Measurements from ENCODE around the gene FBXL15. TPM values are rescaled to one million over a fixed set of nuclear protein-coding genes. Genes with fewer than 3 reads are reported as not detected.

FBXL15 gene
- polyA plus RNA-seq, 3 donors from 2014 or later: 39.5 to 43.9 (median 39.7) TPM

- Mint-ChIP-seq H3K4me1 (peaks cover 31 to 42% of the 10 kb centered on the region in 2 donors), H3K4me3 (peak overlapping the region; percentile 89 to 96 (median 95))
These were observed 26.4 kb upstream of the FBXL15 start for GRCh38 chr10:102394079-102394800.

GRCh38 chr10:102394801-102395399 is 25.7 kb upstream of the FBXL15 start:
- H3K4me3 Mint-ChIP-seq: peak overlapping the region; percentile 89 to 96 (median 95)
- no peaks in the 10 kb centered on the region for H3K9me3 Mint-ChIP-seq
- peaks cover 17 to 53% (median 20%) of the 10 kb centered on the region in 3 donors for H3K27me3 Mint-ChIP-seq (ENCODE audit: low read depth in 3 of 3)
- H3K4me1 Mint-ChIP-seq: peaks cover 35 to 47% of the 10 kb centered on the region in 2 donors
- H3K36me3 Mint-ChIP-seq: no peaks in the 10 kb centered on the region
- H3K27ac Mint-ChIP-seq: peak overlapping the region; percentile 99 to 100 (median 100)
- DNase-seq: no peak

More at GRCh38 chr10:102394079-102394800, 26.4 kb upstream of the FBXL15 start:
- peak; percentile 99 to 100 (median 100) for DNase-seq
- H3K36me3 Mint-ChIP-seq: no peaks in the 10 kb centered on the region
- H3K9me3 Mint-ChIP-seq: no peaks in the 10 kb centered on the region
- H3K27ac Mint-ChIP-seq: peak overlapping the region; percentile 99 to 100 (median 100)
- peaks cover 17 to 49% (median 20%) of the 10 kb centered on the region in 3 donors for H3K27me3 Mint-ChIP-seq (ENCODE audit: low read depth in 3 of 3)

GRCh38 chr10:102395400-102396316 is 25.0 kb upstream of the FBXL15 start, which contains the start of gene NFKB2:
NFKB2 (plus strand) TSS chr10:102395705; CDS start chr10:102395960, 255 bp downstream.
- no peaks in the 10 kb centered on the region for H3K9me3 Mint-ChIP-seq
- H3K27ac Mint-ChIP-seq: peak within 1 kb of the TSS; percentile 99 to 100 (median 100)
- peak; percentile 90 to 93 (median 91) for DNase-seq
- H3K4me3 Mint-ChIP-seq: peak within 1 kb of the TSS; percentile 89 to 96 (median 95)
- no peaks in the 10 kb centered on the region for H3K36me3 Mint-ChIP-seq
- peaks cover 35 to 47% of the 10 kb centered on the region in 2 donors for H3K4me1 Mint-ChIP-seq
- H3K27me3 Mint-ChIP-seq (ENCODE audit: low read depth in 3 of 3): peaks cover 16 to 56% (median 22%) of the 10 kb centered on the region in 3 donors

GRCh38 chr10:102396317-102396650 is 24.4 kb upstream of the FBXL15 start:
- H3K36me3 Mint-ChIP-seq: no peaks in the 10 kb centered on the region
- H3K9me3 Mint-ChIP-seq: no peaks in the 10 kb centered on the region
- peak overlapping the region; percentile 99 to 100 (median 100) for H3K27ac Mint-ChIP-seq
- no peak for DNase-seq
- peak overlapping the region; percentile 89 to 96 (median 95) for H3K4me3 Mint-ChIP-seq
- H3K27me3 Mint-ChIP-seq (ENCODE audit: low read depth in 3 of 3): peaks cover 14 to 58% (median 22%) of the 10 kb centered on the region in 3 donors
- peaks cover 35 to 47% of the 10 kb centered on the region in 2 donors for H3K4me1 Mint-ChIP-seq

GRCh38 chr10:102396730-102397151 is 23.9 kb upstream of the FBXL15 start:
- no peak for DNase-seq
- H3K9me3 Mint-ChIP-seq: no peaks in the 10 kb centered on the region
- no peaks in the 10 kb centered on the region for H3K36me3 Mint-ChIP-seq
- peak overlapping the region; percentile 99 to 100 (median 100) for H3K27ac Mint-ChIP-seq
- H3K27me3 Mint-ChIP-seq (ENCODE audit: low read depth in 3 of 3): peaks cover 14 to 58% (median 25%) of the 10 kb centered on the region in 3 donors
- peak overlapping the region; percentile 89 to 96 (median 95) for H3K4me3 Mint-ChIP-seq
- H3K4me1 Mint-ChIP-seq: peaks cover 35 to 47% of the 10 kb centered on the region in 2 donors

GRCh38 chr10:102397222-102398171 is 23.1 kb upstream of the FBXL15 start:
- no peak for DNase-seq
- H3K36me3 Mint-ChIP-seq: no peaks in the 10 kb centered on the region

GRCh38 chr10:102398172-102399020 is 22.2 kb upstream of the FBXL15 start:
- H3K9me3 Mint-ChIP-seq: no peaks in the 10 kb centered on the region
- H3K27ac Mint-ChIP-seq: peak overlapping the region; percentile 79 to 100 (median 93)
- peak overlapping the region; percentile 57 to 96 (median 67) for H3K4me3 Mint-ChIP-seq
- no peak for DNase-seq
- no peaks in the 10 kb centered on the region for H3K36me3 Mint-ChIP-seq
- H3K27me3 Mint-ChIP-seq (ENCODE audit: low read depth in 3 of 3): peaks cover 14 to 51% (median 27%) of the 10 kb centered on the region in 3 donors
- peaks cover 31 to 37% of the 10 kb centered on the region in 2 donors for H3K4me1 Mint-ChIP-seq

More at GRCh38 chr10:102397222-102398171, 23.1 kb upstream of the FBXL15 start:
- Mint-ChIP-seq H3K9me3 (no peaks in the 10 kb centered on the region), H3K4me1 (peaks cover 35 to 46% of the 10 kb centered on the region in 2 donors), H3K27ac (peak overlapping the region; percentile 99 to 100 (median 100)), H3K27me3 (ENCODE audit: low read depth in 3 of 3) (peaks cover 14 to 58% (median 28%) of the 10 kb centered on the region in 3 donors), H3K4me3 (peak overlapping the region; percentile 67 to 96 (median 95))

GRCh38 chr10:102399217-102400021 is 21.2 kb upstream of the FBXL15 start:
- H3K36me3 Mint-ChIP-seq: no peaks in the 10 kb centered on the region
- peaks cover 5 to 41% (median 26%) of the 10 kb centered on the region in 3 donors for H3K27me3 Mint-ChIP-seq (ENCODE audit: low read depth in 3 of 3)
- peaks cover 27 to 31% of the 10 kb centered on the region in 2 donors for H3K4me1 Mint-ChIP-seq
- DNase-seq: peak; percentile 89 to 90 (median 89)
- no peaks in the 10 kb centered on the region for H3K9me3 Mint-ChIP-seq
- H3K27ac Mint-ChIP-seq: peak overlapping the region; percentile 79 to 100 (median 93)
- peak overlapping the region; percentile 65 to 96 (median 71) for H3K4me3 Mint-ChIP-seq

- Mint-ChIP-seq H3K4me3 (peak overlapping the region in 2 of 5 donors; percentile 24 to 73), H3K27me3 (ENCODE audit: low read depth in 3 of 3) (peaks cover 0 to 34% (median 22%) of the 10 kb centered on the region in 3 donors), H3K4me1 (peaks cover 23 to 31% of the 10 kb centered on the region in 2 donors), H3K9me3 (no peaks in the 10 kb centered on the region), H3K27ac (peak overlapping the region; percentile 8 to 100 (median 60)), H3K36me3 (no peaks in the 10 kb centered on the region)
- DNase-seq: no peak
These were observed 20.6 kb upstream of the FBXL15 start for GRCh38 chr10:102400076-102400475.

GRCh38 chr10:102400598-102401341 is 19.9 kb upstream of the FBXL15 start:
- no peaks in the 10 kb centered on the region for H3K36me3 Mint-ChIP-seq
- peak overlapping the region in 2 of 6 donors; percentile 55 to 58 for H3K27ac Mint-ChIP-seq
- peak overlapping the region in 1 of 5 donors; percentile 24 for H3K4me3 Mint-ChIP-seq
- H3K4me1 Mint-ChIP-seq: peaks cover 20 to 27% of the 10 kb centered on the region in 2 donors
- H3K9me3 Mint-ChIP-seq: no peaks in the 10 kb centered on the region
- DNase-seq: no peak
- peaks cover 1 to 28% (median 19%) of the 10 kb centered on the region in 3 donors for H3K27me3 Mint-ChIP-seq (ENCODE audit: low read depth in 3 of 3)

All from immature natural killer cell (primary cell).